Measurements from ENCODE around the gene SERINC5. TPM values are rescaled to one million over a fixed set of nuclear protein-coding genes. Genes with fewer than 3 reads are reported as not detected.
A peak's percentile ranks its signal among the peaks of the same experiment; 100 is the strongest.

Gene SERINC5
- total RNA-seq, 1 experiment from 2014 or later: 128 TPM

DNA sequence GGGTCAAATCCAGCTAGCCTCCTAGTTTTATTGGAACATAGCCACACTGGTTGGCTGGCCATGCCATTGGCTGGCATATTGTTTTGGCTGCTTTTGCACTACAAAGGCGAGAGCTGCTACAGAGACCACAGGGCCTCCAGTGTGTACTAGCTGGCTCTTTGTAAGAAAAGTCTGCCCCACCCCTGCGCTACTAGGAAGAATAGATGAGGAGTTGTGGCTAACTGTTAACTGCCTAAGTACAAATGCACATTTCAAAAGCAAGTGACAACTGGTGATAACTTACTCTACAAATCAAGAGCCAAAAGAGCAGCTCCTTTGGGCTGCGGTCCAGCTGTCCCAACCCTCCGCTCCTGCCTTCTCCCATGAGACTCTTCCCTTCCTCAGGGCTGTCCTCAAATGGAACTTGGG lies 63.9 kb downstream of the SERINC5 start:
- Mint-ChIP-seq H3K27ac (peak overlapping the region; percentile 81), H3K9me3 (no peaks in the 10 kb centered on the region), H3K36me3 (peaks cover 10% of the 10 kb centered on the region; the same call in 1 of the 2 replicates), H3K4me3 (peak overlapping the region; percentile 35), H3K4me1 (peaks cover 84% of the 10 kb centered on the region), H3K27me3 (ENCODE audit: low read depth) (no peaks in the 10 kb centered on the region)
- ATAC-seq (peak; percentile 83), DNase-seq (ENCODE audit: low spot score) (peak; percentile 38)
- CTCF ChIA-PET: interaction anchor here (1.3 to 1.6 kb wide), 2 partner anchors 66 to 116 kb away, joined by 3 to 8 read pairs; no protein-coding TSS in a partner anchor
- POLR2A ChIA-PET: interaction anchor here (0.5 to 1.9 kb wide), 4 partner anchors 54 to 65 kb away, joined by 3 to 8 read pairs (median 6); partner anchors contain the start of gene SERINC5
- TF ChIP-seq ZNF138 (CRISPR knock-in tag; conservative IDR thresholded peaks at IDR 0.05) (no peak), ZNF416 (CRISPR knock-in tag; IDR thresholded peaks at IDR 0.05) (no peak), ELF4 (CRISPR knock-in tag; IDR thresholded peaks at IDR 0.05; ENCODE audit: low read depth) (no peak), NR1H2 (CRISPR knock-in tag; IDR thresholded peaks at IDR 0.05) (no peak), SP1 (CRISPR knock-in tag; conservative IDR thresholded peaks at IDR 0.05) (0 out of 2 replicates have a peak, but pooled peaks have one; percentile 45), FOXK1 (CRISPR knock-in tag; IDR thresholded peaks at IDR 0.05) (peak; percentile 52), JUN (CRISPR knock-in tag; IDR thresholded peaks at IDR 0.05) (no peak), RORB (CRISPR knock-in tag; IDR thresholded peaks at IDR 0.05) (no peak), GRHL2 (CRISPR knock-in tag; IDR thresholded peaks at IDR 0.05; ENCODE audit: insufficient replicate concordance, severe bottlenecking) (no peak), FOXP1 (CRISPR knock-in tag; IDR thresholded peaks at IDR 0.05; ENCODE audit: borderline replicate concordance) (no peak), KAT7 (CRISPR knock-in tag; IDR thresholded peaks at IDR 0.05; ENCODE audit: borderline replicate concordance) (no peak), ZNF263 (CRISPR knock-in tag; IDR thresholded peaks at IDR 0.05; ENCODE audit: low read depth) (no peak)
- TF ChIP-seq, protein P1, sequence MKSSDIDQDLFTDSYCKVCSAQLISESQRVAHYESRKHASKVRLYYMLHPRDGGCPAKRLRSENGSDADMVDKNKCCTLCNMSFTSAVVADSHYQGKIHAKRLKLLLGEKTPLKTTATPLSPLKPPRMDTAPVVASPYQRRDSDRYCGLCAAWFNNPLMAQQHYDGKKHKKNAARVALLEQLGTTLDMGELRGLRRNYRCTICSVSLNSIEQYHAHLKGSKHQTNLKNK (CRISPR knock-in tag; IDR thresholded peaks at IDR 0.05): no peak
- TF ChIP-seq, protein P2, sequence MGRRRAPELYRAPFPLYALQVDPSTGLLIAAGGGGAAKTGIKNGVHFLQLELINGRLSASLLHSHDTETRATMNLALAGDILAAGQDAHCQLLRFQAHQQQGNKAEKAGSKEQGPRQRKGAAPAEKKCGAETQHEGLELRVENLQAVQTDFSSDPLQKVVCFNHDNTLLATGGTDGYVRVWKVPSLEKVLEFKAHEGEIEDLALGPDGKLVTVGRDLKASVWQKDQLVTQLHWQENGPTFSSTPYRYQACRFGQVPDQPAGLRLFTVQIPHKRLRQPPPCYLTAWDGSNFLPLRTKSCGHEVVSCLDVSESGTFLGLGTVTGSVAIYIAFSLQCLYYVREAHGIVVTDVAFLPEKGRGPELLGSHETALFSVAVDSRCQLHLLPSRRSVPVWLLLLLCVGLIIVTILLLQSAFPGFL (CRISPR knock-in tag; IDR thresholded peaks at IDR 0.05; ENCODE audit: borderline replicate concordance): no peak
- TF ChIP-seq, protein P3, sequence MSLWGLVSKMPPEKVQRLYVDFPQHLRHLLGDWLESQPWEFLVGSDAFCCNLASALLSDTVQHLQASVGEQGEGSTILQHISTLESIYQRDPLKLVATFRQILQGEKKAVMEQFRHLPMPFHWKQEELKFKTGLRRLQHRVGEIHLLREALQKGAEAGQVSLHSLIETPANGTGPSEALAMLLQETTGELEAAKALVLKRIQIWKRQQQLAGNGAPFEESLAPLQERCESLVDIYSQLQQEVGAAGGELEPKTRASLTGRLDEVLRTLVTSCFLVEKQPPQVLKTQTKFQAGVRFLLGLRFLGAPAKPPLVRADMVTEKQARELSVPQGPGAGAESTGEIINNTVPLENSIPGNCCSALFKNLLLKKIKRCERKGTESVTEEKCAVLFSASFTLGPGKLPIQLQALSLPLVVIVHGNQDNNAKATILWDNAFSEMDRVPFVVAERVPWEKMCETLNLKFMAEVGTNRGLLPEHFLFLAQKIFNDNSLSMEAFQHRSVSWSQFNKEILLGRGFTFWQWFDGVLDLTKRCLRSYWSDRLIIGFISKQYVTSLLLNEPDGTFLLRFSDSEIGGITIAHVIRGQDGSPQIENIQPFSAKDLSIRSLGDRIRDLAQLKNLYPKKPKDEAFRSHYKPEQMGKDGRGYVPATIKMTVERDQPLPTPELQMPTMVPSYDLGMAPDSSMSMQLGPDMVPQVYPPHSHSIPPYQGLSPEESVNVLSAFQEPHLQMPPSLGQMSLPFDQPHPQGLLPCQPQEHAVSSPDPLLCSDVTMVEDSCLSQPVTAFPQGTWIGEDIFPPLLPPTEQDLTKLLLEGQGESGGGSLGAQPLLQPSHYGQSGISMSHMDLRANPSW (CRISPR knock-in tag; conservative IDR thresholded peaks at IDR 0.05; ENCODE audit: low read depth): no peak
- TF ChIP-seq, protein P4, sequence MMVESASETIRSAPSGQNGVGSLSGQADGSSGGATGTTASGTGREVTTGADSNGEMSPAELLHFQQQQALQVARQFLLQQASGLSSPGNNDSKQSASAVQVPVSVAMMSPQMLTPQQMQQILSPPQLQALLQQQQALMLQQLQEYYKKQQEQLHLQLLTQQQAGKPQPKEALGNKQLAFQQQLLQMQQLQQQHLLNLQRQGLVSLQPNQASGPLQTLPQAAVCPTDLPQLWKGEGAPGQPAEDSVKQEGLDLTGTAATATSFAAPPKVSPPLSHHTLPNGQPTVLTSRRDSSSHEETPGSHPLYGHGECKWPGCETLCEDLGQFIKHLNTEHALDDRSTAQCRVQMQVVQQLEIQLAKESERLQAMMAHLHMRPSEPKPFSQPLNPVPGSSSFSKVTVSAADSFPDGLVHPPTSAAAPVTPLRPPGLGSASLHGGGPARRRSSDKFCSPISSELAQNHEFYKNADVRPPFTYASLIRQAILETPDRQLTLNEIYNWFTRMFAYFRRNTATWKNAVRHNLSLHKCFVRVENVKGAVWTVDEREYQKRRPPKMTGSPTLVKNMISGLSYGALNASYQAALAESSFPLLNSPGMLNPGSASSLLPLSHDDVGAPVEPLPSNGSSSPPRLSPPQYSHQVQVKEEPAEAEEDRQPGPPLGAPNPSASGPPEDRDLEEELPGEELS (CRISPR knock-in tag; IDR thresholded peaks at IDR 0.05): peak; percentile 73; the same call in 1 of the 2 replicates
- TF ChIP-seq, protein P5, sequence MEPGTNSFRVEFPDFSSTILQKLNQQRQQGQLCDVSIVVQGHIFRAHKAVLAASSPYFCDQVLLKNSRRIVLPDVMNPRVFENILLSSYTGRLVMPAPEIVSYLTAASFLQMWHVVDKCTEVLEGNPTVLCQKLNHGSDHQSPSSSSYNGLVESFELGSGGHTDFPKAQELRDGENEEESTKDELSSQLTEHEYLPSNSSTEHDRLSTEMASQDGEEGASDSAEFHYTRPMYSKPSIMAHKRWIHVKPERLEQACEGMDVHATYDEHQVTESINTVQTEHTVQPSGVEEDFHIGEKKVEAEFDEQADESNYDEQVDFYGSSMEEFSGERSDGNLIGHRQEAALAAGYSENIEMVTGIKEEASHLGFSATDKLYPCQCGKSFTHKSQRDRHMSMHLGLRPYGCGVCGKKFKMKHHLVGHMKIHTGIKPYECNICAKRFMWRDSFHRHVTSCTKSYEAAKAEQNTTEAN (CRISPR knock-in tag; IDR thresholded peaks at IDR 0.05): no peak
- TF ChIP-seq, protein P6, sequence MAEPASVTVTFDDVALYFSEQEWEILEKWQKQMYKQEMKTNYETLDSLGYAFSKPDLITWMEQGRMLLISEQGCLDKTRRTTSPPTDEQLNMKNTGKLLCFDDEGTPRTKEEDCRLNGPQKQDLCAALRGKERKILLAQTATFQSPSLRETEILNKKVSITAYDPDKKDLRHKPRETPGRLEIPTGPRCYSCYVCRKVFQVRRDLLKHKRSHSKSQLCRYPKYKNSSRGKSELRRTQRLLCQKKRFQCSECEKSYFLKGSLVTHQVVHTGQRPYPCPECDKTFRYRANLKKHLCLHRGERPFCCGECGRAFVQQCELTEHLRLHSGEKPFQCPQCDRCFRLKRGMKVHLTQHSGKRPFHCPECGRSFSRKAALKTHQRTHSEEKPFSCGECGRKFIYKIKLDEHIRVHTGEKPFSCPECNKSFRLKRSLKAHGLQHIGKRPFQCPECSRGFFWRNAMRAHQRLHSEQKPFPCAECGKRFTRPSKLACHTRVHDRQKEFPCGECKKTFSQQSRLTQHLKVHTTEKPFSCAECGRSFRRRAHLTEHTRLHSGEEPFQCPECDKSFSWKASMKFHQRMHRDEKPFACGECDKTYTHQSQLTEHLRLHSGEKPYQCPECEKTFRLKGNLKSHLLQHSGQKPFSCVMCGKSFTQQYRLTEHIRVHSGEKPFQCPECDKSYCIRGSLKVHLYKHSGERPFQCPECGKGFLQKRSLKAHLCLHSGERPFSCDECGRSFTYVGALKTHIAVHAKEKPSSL (CRISPR knock-in tag; conservative IDR thresholded peaks at IDR 0.05): no peak
- TF ChIP-seq, protein P7, sequence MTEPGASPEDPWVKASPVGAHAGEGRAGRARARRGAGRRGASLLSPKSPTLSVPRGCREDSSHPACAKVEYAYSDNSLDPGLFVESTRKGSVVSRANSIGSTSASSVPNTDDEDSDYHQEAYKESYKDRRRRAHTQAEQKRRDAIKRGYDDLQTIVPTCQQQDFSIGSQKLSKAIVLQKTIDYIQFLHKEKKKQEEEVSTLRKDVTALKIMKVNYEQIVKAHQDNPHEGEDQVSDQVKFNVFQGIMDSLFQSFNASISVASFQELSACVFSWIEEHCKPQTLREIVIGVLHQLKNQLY (CRISPR knock-in tag; IDR thresholded peaks at IDR 0.05): no peak
- TF ChIP-seq, protein P8, sequence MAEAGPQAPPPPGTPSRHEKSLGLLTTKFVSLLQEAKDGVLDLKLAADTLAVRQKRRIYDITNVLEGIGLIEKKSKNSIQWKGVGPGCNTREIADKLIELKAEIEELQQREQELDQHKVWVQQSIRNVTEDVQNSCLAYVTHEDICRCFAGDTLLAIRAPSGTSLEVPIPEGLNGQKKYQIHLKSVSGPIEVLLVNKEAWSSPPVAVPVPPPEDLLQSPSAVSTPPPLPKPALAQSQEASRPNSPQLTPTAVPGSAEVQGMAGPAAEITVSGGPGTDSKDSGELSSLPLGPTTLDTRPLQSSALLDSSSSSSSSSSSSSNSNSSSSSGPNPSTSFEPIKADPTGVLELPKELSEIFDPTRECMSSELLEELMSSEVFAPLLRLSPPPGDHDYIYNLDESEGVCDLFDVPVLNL (CRISPR knock-in tag; IDR thresholded peaks at IDR 0.05; ENCODE audit: borderline replicate concordance, low read depth): no peak
- TF ChIP-seq, protein P9, sequence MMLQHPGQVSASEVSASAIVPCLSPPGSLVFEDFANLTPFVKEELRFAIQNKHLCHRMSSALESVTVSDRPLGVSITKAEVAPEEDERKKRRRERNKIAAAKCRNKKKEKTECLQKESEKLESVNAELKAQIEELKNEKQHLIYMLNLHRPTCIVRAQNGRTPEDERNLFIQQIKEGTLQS (CRISPR knock-in tag; conservative IDR thresholded peaks at IDR 0.05): no peak
- TF ChIP-seq, protein P10, sequence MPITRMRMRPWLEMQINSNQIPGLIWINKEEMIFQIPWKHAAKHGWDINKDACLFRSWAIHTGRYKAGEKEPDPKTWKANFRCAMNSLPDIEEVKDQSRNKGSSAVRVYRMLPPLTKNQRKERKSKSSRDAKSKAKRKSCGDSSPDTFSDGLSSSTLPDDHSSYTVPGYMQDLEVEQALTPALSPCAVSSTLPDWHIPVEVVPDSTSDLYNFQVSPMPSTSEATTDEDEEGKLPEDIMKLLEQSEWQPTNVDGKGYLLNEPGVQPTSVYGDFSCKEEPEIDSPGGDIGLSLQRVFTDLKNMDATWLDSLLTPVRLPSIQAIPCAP (CRISPR knock-in tag; IDR thresholded peaks at IDR 0.05): no peak
- TF ChIP-seq, protein P11, sequence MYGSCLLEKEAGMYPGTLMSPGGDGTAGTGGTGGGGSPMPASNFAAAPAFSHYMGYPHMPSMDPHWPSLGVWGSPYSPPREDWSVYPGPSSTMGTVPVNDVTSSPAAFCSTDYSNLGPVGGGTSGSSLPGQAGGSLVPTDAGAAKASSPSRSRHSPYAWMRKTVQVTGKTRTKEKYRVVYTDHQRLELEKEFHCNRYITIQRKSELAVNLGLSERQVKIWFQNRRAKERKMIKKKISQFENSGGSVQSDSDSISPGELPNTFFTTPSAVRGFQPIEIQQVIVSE (CRISPR knock-in tag; IDR thresholded peaks at IDR 0.05; ENCODE audit: borderline replicate concordance): no peak

Measured in WTC11 (cell line).